NB4 (cell line): ENCODE measurements around the gene AMN1.

Source experiments
- CTCF ChIP-seq: IDR thresholded peaks from one replicate; pipeline ENCODE4 v1.5.1; 2012; ENCODE audit warnings: low read depth, low read length
- MAX ChIP-seq: IDR thresholded peaks from 2 replicates; pipeline ENCODE4 v1.6.1; 2011; ENCODE audit warnings: low read depth, low read length
- MYC ChIP-seq: IDR thresholded peaks from 2 replicates; pipeline ENCODE4 v1.6.1; 2011; ENCODE audit warnings: low read depth, low read length
- POLR2A ChIP-seq: IDR thresholded peaks from 2 replicates; pipeline ENCODE4 v1.6.1; 2011; ENCODE audit warnings: mild to moderate bottlenecking; ENCODE audit not compliant: insufficient read length; ENCODE audit errors: extremely low read depth

- TF ChIP-seq POLR2A (no peak), CTCF (no peak), MAX (no peak), MYC (no peak)
Measured at GRCh38 chr12:31705621-31706020, 23.2 kb downstream of the AMN1 start.
